HG02943 (cell line): Measurements from ENCODE around the gene AGO1.
A peak's percentile ranks its signal among the peaks of the same experiment; 100 is the strongest.

Experiments used
- ATAC-seq: cut with Tn5 transposase; IDR thresholded peaks from one replicate; pipeline ENCODE4 v1.9.1; 2021; ENCODE audit warnings: mild to moderate bottlenecking, low read depth, moderate library complexity; ENCODE audit not compliant: unreplicated experiment

AGO1 gene

DNA sequence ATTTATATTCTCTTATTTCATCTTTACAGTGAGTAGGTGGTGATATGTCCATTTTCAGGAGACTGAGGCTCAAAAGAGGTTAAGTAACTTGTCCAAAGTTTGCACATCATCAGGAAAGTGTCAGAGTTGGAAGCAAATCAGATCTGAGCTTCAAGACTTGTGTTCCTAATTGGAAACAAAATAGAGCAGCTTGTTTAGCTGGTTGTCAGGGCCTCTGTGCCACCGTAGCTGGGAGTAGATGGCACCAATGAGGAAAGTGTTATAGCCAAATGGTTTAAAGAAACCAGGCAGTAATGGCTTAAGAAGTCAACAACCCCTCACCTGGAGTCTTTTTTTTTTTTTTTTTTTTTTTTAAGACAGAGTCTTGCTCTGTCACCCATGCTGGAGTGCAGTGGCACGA, 19.7 kb downstream of the AGO1 start:
- no peak for ATAC-seq

DNA sequence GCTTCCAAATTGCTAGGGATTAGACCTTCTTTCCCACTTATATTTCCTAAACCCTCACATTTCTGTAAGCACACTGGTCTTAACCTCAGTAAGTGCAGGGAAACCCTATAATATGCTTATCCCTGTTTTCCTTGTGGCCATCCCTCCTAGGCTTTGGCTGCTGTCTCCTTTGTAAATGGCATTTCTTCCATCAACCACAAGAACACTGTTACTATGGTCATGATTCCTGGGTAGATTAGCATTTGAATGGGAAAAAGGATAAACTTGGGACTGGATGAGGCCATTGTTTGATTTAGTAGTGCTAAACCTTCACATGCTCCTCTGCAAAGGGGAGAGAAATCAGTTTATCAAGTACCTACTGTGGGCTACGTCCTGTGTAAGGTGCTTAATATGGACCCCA, 31.7 kb downstream of the AGO1 start:
- no peak for ATAC-seq

DNA sequence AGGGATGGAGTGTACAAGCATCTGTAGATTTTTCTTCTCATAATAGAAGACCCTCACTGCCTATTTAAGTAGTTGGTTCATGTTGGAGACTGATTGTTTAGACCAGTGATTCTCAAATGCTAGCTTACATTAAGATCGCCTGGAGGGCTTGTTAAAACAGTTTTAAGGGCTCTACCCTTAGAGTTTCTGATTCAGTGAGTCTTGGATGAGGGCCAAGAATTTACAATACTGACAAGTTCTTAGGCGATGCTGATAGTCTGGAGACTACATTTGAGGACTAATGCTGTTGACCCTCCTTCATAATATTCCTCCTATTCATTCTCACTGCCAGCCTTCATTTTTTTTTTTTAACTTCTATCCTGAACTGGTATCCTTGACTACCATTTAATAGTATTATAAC, 32.7 kb downstream of the AGO1 start:
- no peak for ATAC-seq

DNA sequence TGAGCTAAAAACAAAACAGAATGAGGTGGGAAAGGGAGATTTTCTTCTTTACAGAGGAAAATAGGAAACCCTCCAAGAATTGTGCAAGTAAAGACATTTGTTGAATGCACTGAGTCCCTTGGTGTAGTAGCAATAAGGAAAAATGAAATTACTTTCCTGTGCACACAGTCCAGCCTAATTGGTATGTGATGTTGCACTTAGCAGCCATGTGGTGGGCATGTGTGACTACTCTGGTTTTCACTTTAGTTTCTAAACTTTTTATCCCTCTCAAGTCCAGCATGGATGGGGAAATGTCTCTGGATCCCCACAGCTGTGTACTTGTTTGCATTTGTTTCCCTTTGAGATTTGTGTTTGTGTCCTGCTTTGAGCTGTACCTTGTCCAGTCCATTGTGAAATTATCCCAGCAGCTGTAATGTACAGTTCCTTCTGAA, 40.8 kb downstream of the AGO1 start:
- ATAC-seq: no peak

DNA sequence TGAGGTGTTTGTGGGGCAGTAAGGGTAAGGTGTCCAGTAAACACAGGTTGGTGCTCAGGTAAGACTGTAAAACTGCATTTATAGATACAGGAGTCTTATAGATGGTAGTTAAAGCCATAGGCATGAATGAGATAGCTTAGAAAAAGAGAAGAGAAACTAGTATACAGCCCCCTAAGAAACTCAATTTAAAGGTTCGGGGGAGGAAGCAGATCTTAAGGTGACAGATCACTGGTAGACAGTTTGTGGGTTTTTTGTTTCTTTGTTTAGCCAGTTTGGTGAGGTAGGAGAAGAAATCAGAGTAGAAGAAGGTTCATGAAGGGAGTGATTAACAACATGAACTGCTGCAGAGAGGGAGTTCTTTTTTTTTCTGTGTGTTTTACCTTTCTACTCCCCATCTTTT, 41.8 kb downstream of the AGO1 start:
- no peak for ATAC-seq

DNA sequence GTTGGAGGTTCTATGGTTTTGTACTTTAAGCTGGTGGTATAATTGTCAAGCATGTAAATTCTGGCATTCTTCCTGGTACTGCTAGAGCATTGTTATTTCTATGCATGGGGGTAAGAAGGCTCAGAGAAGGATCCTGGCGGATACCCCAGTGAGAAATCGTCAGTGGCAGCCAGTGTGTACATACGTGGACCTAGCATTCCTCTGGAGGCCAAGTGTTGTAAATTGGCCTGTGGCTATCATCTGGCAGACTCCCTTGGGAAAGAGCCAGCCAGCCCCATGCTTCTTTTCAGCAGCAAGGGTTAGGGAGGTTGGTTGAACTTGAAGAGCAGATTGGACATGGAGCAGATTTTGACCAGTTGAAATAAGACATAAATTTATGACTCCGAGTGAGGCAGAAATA, 42.7 kb downstream of the AGO1 start:
- ATAC-seq: no peak

DNA sequence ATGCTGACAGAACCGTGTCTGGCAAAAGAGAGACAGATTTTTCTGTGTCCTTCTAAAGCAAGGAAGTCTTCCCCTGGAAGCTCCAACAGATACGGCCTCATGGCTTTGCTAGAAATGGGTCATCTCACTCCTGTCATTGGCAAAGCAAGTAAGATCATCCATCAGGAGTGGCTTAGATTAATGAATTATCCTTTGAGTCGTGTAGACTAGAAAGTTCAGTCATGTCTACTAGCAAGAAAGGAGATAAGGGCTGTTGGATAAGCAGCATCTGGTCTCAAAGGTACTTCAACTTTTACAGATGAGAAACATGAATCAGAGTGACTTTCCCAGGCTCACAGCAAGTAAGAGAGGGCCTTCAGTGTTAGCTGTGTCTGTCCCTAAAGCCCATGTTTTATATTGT, 44.5 kb downstream of the AGO1 start:
- ATAC-seq: no peak

DNA sequence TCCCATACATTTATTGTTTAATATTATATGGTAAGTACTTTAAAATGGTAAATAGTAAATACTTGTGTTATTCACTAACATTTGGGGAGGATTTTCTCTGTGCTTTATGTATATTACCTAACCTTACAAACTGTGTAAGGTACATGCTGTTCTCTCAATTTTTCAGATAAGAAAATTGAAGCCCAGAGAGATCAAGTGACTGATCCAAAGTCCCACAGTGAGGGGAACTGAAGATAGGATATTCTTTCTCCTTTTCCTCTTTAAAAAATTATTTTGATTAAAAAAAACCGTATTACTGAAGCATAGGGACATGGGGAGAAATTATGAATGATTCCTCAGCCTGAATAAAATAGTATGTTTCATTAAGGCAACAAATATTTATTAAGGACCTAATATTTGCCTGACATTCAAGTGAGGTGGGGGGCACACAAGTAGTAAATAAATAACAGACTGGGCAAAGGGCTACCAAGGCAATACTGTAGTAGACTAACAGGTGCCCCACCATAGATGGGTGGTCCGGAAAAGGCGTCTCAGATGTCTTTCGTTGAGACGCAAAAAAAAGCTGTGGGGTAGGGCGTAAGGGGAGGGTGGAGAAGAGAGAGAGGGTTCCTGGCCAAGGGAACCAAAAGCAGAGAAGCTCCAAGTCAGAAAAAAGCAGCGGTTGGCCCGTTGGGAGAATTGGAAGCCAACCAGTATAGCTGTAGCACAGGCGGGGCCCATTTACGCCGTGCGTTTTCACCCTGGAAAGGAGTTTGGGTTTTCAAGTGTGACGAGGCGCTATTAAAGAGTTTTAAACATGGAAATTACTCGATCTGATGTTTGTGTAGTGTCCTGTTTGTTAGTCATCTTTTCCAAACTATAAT, 47.0 kb downstream of the AGO1 start:
- ATAC-seq: peak; percentile 13

DNA sequence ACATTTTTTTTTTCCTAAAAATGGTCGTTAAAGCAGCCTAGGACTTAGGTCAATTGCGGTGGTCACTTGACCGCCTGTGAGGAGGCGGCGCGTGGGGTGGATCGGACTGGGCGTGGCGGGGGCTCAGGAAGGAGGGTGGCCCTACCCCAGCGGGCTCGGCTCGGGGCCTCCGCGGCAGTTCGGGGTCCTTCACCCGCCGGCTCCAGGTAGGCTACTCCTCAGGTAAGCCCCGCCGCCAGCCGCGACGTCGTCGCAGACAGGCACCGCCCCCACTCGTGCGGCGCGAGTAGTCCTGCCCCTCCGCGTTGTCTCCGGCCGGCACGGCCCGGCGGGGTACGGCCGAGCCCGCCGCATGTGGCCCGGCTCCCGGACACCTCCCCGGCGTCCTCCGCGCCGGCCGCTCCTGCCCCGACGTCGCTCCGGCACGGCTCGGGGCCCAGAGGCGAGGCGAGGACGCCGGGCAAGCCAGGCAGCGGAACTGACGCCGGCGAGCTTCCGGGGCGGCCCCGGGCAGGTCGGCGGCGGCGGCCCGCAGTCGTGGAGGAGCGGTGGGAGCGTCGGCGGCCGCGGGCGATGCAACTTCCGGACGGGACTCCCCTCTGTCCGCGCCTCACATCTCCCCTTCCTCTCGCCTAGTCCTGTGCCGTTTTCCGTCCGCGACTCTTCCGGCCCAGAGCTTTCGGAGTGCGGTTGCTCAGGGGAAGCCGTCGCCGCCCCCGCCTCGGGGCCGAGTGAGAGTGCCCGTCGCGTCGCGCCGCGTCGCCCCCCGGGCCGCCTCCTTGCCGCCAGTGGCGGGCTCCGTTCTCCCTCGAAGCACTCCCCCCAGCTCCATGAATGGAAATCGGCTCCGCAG, 47.8 kb downstream of the AGO1 start, which contains the start of gene AGO3:
Gene AGO3, plus strand, starts transcription at position 513 of the 853 bp plus-strand sequence. Its CDS starts 322 bp downstream, at position 835.
- peak; percentile 63 for ATAC-seq

DNA sequence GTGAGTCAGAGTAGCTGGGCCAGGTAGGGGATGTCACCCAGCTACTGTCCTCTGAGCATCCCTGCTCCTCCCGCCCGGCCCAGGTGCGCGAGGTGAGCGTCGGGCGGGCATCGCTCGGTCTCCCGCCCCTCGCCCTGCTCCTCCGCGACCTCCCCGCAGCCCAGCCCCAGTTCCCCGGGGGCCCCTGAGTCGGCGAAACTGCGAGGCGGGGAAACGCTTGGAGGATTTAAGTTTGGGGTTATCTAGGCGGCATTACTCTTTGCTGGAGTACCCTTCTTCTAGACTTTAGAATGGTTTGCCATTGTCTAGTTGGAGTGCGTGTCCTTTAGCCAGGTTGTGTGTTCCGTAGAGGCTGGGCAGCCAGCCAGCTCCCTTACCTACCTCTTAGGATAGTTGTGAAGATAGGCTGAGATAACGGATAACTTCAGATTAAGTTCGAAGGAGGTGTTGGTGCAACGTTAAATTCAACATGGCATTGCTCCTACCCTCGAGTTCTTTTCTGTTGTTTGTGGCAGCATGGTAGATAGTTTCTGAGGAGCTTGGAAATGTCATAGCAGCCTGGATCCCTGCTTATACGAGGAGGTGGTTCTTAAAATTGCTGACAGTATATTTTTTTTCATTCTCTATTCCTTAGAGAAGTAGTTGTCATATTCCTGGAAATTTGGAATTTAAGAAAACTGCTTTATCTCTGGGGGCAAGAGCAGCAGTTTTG, 48.6 kb downstream of the AGO1 start:
- ATAC-seq: peak; percentile 42

DNA sequence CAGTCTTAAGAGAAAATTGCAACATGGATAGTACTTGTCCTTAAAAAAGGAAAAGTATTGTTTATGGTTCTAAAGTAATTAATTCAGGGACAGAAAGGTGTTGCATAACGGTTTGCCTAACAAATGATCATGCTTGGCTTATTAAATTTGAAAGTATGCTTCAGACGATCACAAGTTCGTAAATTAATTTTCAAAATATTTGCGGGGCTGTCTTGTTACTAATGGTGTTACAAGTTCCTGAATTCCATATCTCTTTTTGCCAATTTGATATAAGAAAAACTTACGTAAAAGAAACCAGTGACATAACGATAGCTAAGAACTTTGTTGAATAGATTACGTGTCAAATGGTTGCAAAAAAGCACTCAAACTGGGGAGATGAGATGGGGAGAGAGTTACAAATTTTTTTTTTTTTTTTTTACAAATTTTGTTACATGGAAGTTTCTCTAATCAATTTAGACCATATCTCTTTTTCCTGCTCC, 49.2 kb downstream of the AGO1 start:
- no peak for ATAC-seq

DNA sequence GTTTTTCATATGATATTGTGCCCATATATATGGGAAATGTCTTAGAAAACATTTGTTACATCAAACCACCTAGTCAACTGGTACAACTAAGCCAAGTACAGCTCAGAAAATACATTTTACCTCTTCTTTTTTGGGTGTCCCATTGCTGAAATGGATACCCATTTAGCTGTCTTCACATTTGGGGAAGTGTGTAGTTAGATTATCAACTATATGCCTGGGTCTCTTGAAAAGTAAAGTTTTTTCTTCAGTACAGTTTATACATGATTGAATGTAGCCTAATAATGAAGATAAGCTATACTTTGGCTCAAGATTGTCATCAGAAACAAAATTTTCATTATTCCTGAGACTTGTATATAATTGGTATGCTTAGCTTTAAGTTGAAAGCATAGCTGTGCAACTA, 49.9 kb downstream of the AGO1 start:
- ATAC-seq: no peak

DNA sequence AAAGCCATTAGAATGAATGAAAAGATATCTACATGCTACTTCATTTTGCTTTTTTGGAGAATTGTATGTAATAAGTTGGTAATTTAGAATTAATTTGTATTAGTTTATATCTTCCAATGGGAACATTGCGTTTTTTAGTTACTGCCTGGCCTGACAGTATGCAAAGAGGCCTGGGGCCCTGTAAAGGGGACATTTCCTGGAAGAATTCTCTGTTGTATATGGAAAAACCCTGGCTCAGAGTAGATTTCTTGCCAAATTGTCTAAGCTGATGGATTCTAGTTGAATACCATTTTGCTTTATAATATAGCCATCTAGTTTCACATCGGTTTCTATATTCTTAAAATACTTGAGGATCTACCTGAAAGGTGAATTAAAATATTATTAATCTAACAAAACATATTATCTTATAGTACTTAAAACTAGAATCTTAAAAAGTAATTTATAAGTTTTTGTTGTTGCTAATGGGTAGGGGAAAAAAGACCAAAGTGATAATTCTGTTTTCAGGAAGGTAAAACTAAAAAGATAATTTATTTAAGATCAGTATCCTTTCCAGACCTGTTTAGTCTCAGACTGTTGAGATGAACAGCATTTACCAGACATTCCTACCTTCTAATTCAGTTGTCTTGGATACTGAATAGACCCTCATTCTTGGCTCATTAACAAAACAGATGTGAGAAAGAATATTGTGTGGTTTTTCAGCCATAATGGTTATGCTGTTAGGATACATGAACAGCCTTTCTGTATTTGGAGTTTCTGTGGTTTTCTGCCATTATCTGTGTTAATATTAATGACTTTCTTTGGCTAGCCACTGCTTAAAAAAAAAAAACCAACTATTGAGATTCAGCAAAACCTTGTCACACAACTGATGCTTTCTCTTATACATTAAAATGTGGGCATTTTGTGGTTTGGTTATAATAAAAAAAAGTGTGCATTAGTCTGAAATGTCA, 52.7 kb downstream of the AGO1 start:
- ATAC-seq: no peak

DNA sequence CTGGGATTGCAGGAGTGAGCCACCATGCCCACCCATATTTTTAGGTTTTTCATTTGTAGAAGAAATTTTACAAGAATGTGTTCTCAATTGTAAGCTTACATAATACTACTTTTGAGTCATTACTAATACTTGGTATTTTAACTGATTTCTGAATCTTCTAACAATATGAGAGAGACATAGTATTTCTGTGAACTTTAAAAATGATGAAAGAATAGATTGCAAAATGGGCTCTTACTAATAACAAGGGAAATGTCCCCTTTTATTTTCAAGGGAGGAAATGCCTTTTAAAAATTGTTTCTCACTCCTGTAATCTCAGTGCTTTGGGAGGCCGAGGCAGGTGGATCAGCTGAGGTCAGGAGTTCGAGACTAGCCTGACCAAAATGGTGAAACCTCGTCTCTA, 53.8 kb downstream of the AGO1 start:
- ATAC-seq: no peak

DNA sequence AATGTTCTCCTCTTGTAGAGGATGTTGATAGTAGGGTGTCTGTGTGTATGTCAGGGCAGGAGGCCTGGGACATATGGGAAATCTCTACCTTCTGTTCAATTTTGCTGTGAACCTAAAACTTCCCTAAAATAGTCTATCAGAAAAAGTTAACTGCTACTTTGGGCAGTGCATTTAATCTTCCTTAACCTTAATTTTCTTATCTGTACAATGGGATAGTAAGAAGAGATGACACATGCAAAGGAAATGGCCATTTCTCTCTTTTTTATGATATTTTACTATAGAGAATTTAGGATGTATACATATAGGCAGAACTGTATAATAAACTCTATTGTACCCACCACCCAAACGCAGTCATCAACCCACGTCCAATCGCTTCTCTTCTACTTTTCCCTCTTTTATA, 56.5 kb downstream of the AGO1 start:
- no peak for ATAC-seq

DNA sequence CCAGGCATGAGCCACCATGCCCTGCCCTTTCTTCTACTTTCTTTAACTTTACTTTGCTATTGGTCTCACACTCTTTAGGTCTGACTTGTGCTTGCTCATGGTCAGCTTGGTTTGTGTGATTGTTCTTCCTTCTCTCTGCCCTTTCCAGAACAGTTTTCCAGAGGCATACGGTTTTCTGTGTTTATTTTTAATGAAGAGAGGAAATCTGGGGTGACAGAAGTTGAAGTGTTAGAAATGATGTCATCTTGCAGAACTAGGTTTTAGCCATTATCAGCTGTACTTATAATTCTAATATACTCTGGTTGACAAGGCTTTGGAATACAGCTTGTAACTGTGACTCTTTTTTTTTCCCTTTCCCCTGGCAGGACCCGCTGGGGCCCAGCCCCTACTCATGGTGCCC, 62.3 kb downstream of the AGO1 start:
- ATAC-seq: no peak

DNA sequence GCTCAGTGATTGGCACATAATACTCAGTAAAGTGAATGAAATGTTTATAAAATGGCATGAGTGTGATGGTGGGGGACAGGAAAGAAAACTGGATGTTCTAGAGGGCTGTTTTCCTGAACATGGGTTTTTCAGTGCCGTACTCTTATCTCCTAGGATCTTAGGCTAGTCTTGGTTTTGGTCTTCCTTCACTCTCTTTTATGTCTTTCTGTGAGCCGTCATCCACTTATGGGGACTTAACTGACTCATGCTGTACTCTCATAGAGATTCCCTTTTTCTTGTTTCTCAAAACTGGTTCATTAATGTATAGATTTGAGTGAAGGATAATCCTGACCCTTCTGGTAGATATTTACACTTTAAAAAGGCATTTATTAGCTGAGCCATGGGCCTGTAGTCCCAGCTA, 64.5 kb downstream of the AGO1 start:
- no peak for ATAC-seq

DNA sequence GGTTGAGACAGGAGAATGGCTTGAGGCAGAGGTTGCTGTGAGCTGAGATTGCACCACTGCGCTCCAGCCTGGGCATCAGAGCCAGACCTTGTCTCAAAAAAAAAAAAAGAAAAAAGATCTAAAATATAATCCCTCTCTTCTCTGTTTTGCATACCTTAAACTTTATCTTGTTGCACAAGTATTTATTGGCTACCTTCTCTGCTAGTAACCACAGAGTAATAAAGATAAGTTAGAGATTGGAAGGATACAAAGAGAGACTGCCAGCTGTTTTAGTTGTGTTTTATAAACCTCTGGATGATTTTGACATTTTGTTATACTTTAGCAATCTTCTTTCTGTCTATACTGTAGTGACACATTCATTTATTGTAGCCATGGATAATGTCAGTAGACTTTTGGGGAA, 75.5 kb downstream of the AGO1 start:
- ATAC-seq: no peak

DNA sequence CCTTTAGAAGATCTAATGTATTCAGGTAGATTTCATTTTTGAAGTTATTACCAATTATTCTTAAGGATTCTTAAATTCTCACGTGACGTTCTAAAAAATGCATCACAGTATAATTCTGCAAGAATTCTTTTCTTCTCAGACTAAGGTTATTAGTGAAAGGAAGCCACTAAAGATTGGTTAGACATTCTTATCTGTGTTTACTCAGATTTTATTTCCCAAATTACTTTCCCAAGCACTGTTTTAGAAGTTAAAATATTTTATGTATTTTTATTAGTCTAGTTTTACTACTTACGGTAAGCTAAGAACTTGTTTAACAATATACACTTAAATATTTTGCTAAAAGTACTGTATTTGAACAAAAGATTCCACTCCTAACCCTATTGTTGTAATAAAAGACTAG, 76.3 kb downstream of the AGO1 start:
- ATAC-seq: no peak

DNA sequence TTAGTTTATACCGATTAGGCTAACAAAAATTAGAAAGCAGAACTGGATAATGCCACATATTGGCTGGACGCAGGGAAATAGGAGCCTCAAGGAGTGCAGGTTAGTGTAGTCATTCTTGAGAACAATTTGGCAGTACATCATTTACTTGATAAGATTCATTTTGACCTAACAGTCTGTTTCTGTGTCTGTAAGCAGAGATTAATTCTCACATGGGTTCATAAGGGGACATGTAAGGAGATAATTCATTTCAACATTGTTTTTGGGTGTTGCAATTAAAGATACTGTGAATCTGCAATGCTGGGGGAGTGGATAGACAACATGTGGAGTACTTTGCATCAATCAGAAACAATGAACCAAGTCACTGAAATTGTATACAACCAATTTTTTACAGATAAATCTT, 79.9 kb downstream of the AGO1 start:
- no peak for ATAC-seq
